GM12878 (cell line): ENCODE results near the gene DNAAF8. TPM values are rescaled to one million over a fixed set of nuclear protein-coding genes. Genes with fewer than 3 reads are reported as not detected.

Experiments
- ATAC-seq: fragments of 200-7000 bp; cut with Tn5 transposase; 3 replicates; pipeline ENCODE4 v1.9.1; 2020; ENCODE audit warnings: mild to moderate bottlenecking, moderate library complexity
- BruUV-seq: library from RNA; stranded (reverse); fragments of 400-500 nt; replicated peaks from 2 replicates; lab custom pipeline; 2021; lab: Mats Ljungman, UMichigan
- CTCF ChIA-PET: fragments of 300-600 bp; sonication (Branson Sonifier 250); formaldehyde crosslinking; extraction: SDS; loops from one replicate; lab custom pipeline; 2021; ENCODE audit warnings: inconsistent platforms; lab: Yijun Ruan, JAX
- POLR2A ChIA-PET: fragments of 350-600 bp; formaldehyde crosslinking; extraction: SDS; loops from one replicate; lab custom pipeline; 2021; ENCODE audit warnings: inconsistent platforms; lab: Charles Lee
- RAD21 ChIA-PET: fragments of 300-600 bp; sonication (Branson Sonifier 250); formaldehyde crosslinking; loops from one replicate; lab custom pipeline; 2023; ENCODE audit warnings: antibody characterized with exemption; ENCODE audit not compliant: unreplicated experiment; lab: Charles Lee
- SMC1A ChIA-PET: fragments of 300-600 bp; sonication (Branson Sonifier 250); formaldehyde crosslinking; loops from one replicate; lab custom pipeline; 2023; ENCODE audit not compliant: unreplicated experiment, uncharacterized antibody; lab: Charles Lee
- DNase-seq: peaks from one replicate; pipeline ENCODE4 v3.0.0-alpha.2; 2011; ENCODE audit warnings: low read depth, low spot score
- FAIRE-seq: peaks from 3 replicates; lab custom pipeline; 2011; peaks lifted over from hg19 to GRCh38; lab: Jason Lieb, UNC
- H2AFZ ChIP-seq: 2 replicates; pipeline ENCODE4 v1.6.0; 2011; ENCODE audit warnings: low read depth, low read length, control low read depth; ENCODE audit not compliant: control insufficient read depth
- H3K27ac ChIP-seq: 2 replicates; pipeline ENCODE4 v1.5.1; 2011; ENCODE audit warnings: control low read depth; ENCODE audit not compliant: control insufficient read depth, insufficient read depth
- H3K27me3 ChIP-seq, 2 experiments: replicated peaks in 1 of 2; 2 replicates each; pipeline versions ENCODE4 v1.6.0 to v1.6.1; 2011; ENCODE audit warnings: low read length in 1 of 2; ENCODE audit not compliant: control insufficient read depth in 2 of 2, insufficient read depth in 2 of 2
- H3K36me3 ChIP-seq, 2 experiments: 2 replicates each; pipeline ENCODE4 v1.5.1; 2011; ENCODE audit warnings: low read length in 1 of 2; ENCODE audit not compliant: control insufficient read depth in 2 of 2, insufficient read depth in 2 of 2
- H3K4me1 ChIP-seq: 2 replicates; pipeline ENCODE4 v1.6.1; 2011; ENCODE audit warnings: mild to moderate bottlenecking, low read length, moderate library complexity, mixed read lengths; ENCODE audit not compliant: control insufficient read depth, insufficient read depth
- H3K4me2 ChIP-seq: 2 replicates; pipeline ENCODE4 v1.6.0; 2011; ENCODE audit warnings: control low read depth; ENCODE audit not compliant: control insufficient read depth, insufficient read depth
- H3K4me3 ChIP-seq: fragments of 200-600 bp; sonication (generic); 2 replicates; pipeline ENCODE4 v1.5.1; 2016
- H3K79me2 ChIP-seq: 2 replicates; pipeline ENCODE4 v1.6.0; 2011; ENCODE audit warnings: low read length; ENCODE audit not compliant: control insufficient read depth, insufficient read depth
- H3K9ac ChIP-seq: 2 replicates; pipeline ENCODE4 v1.8.0; 2011; ENCODE audit warnings: low read length, control low read depth, mixed read lengths; ENCODE audit not compliant: control insufficient read depth, insufficient read depth
- H3K9me3 ChIP-seq: replicated peaks from 3 replicates; pipeline ENCODE4 v1.5.1; 2011; ENCODE audit warnings: mild to moderate bottlenecking, low read length; ENCODE audit not compliant: control insufficient read depth, insufficient read depth
- H4K20me1 ChIP-seq: 2 replicates; pipeline ENCODE4 v1.6.0; 2011; ENCODE audit not compliant: control insufficient read depth, insufficient read depth
- CBFB ChIP-seq: IDR thresholded peaks from 2 replicates; pipeline ENCODE4 v1.6.1; 2016; ENCODE audit warnings: antibody characterized with exemption, low read depth
- ESRRA ChIP-seq: IDR thresholded peaks from 2 replicates; pipeline ENCODE4 v1.6.1; 2012; ENCODE audit warnings: mild to moderate bottlenecking, low read length, improper control_type of control experiment
- MYB ChIP-seq: fragments of 150-350 bp; IDR thresholded peaks from 2 replicates; pipeline ENCODE4 v1.6.1; 2014; ENCODE audit warnings: mild to moderate bottlenecking, low read depth, low read length, borderline replicate concordance
- NFIC ChIP-seq: IDR thresholded peaks from 2 replicates; pipeline ENCODE4 v1.6.1; 2012; ENCODE audit warnings: low read depth, mild to moderate bottlenecking, inconsistent platforms, low read length, moderate library complexity
- NFXL1 ChIP-seq: fragments of 450-650 bp; IDR thresholded peaks from 2 replicates; pipeline ENCODE4 v1.6.1; 2017; ENCODE audit warnings: antibody characterized with exemption, mild to moderate bottlenecking, borderline replicate concordance
- POU2F2 ChIP-seq: IDR thresholded peaks from 3 replicates; pipeline ENCODE4 v1.6.1; 2011; ENCODE audit warnings: low read depth, mild to moderate bottlenecking, low read length, borderline replicate concordance
- SREBF1 ChIP-seq: IDR thresholded peaks from 2 replicates; pipeline ENCODE4 v1.6.1; 2012; ENCODE audit warnings: mild to moderate bottlenecking, low read length
- TBL1XR1 ChIP-seq: IDR thresholded peaks from 2 replicates; pipeline ENCODE4 v1.6.1; 2012; ENCODE audit warnings: low read depth, low read length, improper control_type of control experiment
- ZNF207 ChIP-seq: fragments of 450-650 bp; IDR thresholded peaks from 2 replicates; pipeline ENCODE4 v1.6.1; 2014; ENCODE audit warnings: antibody characterized with exemption, mild to moderate bottlenecking, borderline replicate concordance
- WGBS: methylation state at CpG from one replicate; pipeline ENCODE4 v1.1.6; 2016; ENCODE audit warnings: low lambda C conversion rate; ENCODE audit not compliant: insufficient replicate concordance, insufficient coverage; ENCODE audit errors: missing lambda C conversion rate; 5-methylcytosine and 5-hydroxymethylcytosine counted together
- in situ Hi-C: fragments of 300-500 bp; cut with MboI; formaldehyde crosslinking; loops from 9 replicates; pipeline ENCODE4 v1.14.3; 2018; ENCODE audit warnings: mixed read lengths
- intact Hi-C: fragments of 100-400 bp; cut with micrococcal nuclease; formaldehyde crosslinking; loops from one replicate; pipeline ENCODE4 v1.14.2; 2022; ENCODE audit not compliant: unreplicated experiment
- polyA plus RNA-seq, 11 experiments: library from polyadenylated mRNA; depleted of rRNA in 4 of 11; unstranded in 6 of 11; stranded (reverse) in 5 of 11; fragments of >200 nt; fragmentation: Nextera tagmentation in 4 of 11; fragmentation: Illumina TruSeq in 1 of 11; extraction: Ambion mirVana in 4 of 11; extraction: Trizol in 1 of 11; gene quantifications; 1 replicate in 1 of 11; 2 replicates in 10 of 11; pipeline versions ENCODE4 v1.2.1 to v1.2.3, GENCODE V29; 2011 to 2016; ENCODE audit warnings: inconsistent platforms in 2 of 11, missing spikeins in 2 of 11, low read depth in 1 of 11
- total RNA-seq, 4 experiments: library from RNA; depleted of rRNA in 3 of 4; stranded (reverse); fragments of >200 nt in 3 of 4; fragmentation: Illumina TruSeq in 1 of 4; extraction: Trizol in 1 of 4; gene quantifications; 2 replicates each; pipeline versions ENCODE4 v1.2.1 to v1.2.3, GENCODE V29; 2013 to 2021
- TF ChIP-seq, protein P1 (sequence below): fragments of 150-350 bp; IDR thresholded peaks from 2 replicates; pipeline ENCODE4 v1.6.1; 2016; ENCODE audit warnings: low read depth, low read length

The DNAAF8 gene
- total and polyA plus RNA-seq, 10 of the 15 experiments (the other 5 are each of a cell fraction or from before 2014, with no cell fraction given): 0.01 to 0.78 (median 0.22) TPM; not detected in 2

DNA sequence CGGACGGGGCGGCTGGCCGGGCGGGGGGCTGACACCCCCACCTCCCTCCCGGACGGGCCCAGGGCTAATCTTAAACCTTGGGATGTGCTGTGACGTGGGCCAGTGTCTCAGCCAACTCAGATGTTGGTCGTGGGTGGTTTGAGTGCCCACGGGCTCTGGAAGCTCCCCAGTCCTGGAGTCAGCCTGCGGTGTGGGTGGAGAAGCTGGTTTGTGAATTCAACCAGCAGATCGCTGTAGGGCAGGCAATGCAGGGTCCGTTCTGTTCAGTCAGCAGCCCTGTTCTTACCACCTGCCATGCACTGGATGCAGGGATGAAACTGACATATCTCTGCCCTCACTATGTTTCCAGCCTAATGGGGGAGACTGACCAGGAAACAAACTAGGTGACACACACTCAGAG lies 40.7 kb downstream of the DNAAF8 start:
- no peak for FAIRE-seq
- Histone ChIP-seq H3K79me2 (no peaks in the 10 kb centered on the region), H3K9me3 (no peaks in the 10 kb centered on the region), H4K20me1 (no peaks in the 10 kb centered on the region), H2AFZ (no peak overlapping the region), H3K4me2 (no peak overlapping the region), H3K27ac (no peak overlapping the region), H3K4me3 (no peak overlapping the region), H3K36me3 (no peaks in the 10 kb centered on the region), H3K4me1 (no peaks in the 10 kb centered on the region), H3K27me3 (no peaks in the 10 kb centered on the region), H3K9ac (no peak overlapping the region)
- SMC1A ChIA-PET: no interaction called here
- no TSS peak for BruUV-seq
- in situ Hi-C loops (no loop called here), intact Hi-C loops (no loop called here)
- no peak for DNase-seq
- no peak for ATAC-seq
- WGBS: 31% methylated on average over 6 of the region's 13 CpGs
- TF ChIP-seq ZNF207 (no peak), CBFB (no peak), ESRRA (no peak), SREBF1 (no peak)
- RAD21 ChIA-PET: no interaction called here
- POLR2A ChIA-PET: no interaction called here
- CTCF ChIA-PET: no interaction called here

DNA sequence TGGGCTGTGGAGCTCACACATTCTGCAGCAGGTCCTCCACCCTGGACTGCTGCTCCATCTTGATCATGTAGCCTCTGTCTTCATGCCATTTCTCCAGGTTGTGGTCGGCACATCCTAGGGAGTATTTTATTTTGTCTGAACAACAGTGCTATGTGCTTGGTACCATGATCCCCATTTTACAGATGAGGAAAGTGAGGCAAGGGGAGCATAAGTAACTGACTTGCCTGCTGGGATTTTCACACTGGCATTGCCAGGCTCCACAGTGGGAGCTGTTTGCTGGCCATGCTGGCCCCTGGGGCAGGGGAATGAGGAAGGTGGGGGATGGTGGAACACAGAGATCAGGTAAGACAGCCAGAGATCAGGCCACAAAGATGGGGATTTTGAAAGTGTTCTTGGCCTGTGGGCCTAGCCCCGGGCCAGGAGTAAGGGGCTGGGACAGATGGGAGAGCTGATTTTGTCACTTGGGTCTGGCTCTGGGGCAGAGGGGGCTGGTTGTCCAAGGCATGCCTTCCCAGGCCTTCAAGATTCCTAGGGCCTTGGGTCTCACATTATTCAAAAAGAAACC lies 41.9 kb downstream of the DNAAF8 start:
- H3K9ac ChIP-seq: no peak overlapping the region
- in situ Hi-C loops (no loop called here), intact Hi-C loops (no loop called here)
- no peaks in the 10 kb centered on the region for H3K27me3 ChIP-seq
- H3K79me2 ChIP-seq: no peaks in the 10 kb centered on the region
- H3K4me3 ChIP-seq: no peak overlapping the region
- H3K9me3 ChIP-seq: no peaks in the 10 kb centered on the region
- WGBS: 7% methylated on average over 2 of the region's 2 CpGs
- no peak for DNase-seq
- H3K27ac ChIP-seq: no peak overlapping the region
- CTCF ChIA-PET: no interaction called here
- SMC1A ChIA-PET: no interaction called here
- H3K4me2 ChIP-seq: no peak overlapping the region
- no TSS peak for BruUV-seq
- H3K4me1 ChIP-seq: no peaks in the 10 kb centered on the region
- no peaks in the 10 kb centered on the region for H3K36me3 ChIP-seq
- no peak overlapping the region for H2AFZ ChIP-seq
- no peak for FAIRE-seq
- RAD21 ChIA-PET: no interaction called here
- H4K20me1 ChIP-seq: no peaks in the 10 kb centered on the region
- no peak for ATAC-seq
- POLR2A ChIA-PET: no interaction called here
- TF ChIP-seq ZNF207 (no peak), TBL1XR1 (no peak), CBFB (no peak), POU2F2 (no peak), NFXL1 (no peak), MYB (no peak), NFIC (no peak)
- TF ChIP-seq, protein P1, sequence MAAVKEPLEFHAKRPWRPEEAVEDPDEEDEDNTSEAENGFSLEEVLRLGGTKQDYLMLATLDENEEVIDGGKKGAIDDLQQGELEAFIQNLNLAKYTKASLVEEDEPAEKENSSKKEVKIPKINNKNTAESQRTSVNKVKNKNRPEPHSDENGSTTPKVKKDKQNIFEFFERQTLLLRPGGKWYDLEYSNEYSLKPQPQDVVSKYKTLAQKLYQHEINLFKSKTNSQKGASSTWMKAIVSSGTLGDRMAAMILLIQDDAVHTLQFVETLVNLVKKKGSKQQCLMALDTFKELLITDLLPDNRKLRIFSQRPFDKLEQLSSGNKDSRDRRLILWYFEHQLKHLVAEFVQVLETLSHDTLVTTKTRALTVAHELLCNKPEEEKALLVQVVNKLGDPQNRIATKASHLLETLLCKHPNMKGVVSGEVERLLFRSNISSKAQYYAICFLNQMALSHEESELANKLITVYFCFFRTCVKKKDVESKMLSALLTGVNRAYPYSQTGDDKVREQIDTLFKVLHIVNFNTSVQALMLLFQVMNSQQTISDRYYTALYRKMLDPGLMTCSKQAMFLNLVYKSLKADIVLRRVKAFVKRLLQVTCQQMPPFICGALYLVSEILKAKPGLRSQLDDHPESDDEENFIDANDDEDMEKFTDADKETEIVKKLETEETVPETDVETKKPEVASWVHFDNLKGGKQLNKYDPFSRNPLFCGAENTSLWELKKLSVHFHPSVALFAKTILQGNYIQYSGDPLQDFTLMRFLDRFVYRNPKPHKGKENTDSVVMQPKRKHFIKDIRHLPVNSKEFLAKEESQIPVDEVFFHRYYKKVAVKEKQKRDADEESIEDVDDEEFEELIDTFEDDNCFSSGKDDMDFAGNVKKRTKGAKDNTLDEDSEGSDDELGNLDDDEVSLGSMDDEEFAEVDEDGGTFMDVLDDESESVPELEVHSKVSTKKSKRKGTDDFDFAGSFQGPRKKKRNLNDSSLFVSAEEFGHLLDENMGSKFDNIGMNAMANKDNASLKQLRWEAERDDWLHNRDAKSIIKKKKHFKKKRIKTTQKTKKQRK: no peak
